ENCODE results near the gene CDKN2D. TPM values are rescaled to one million over a fixed set of nuclear protein-coding genes. Genes with fewer than 3 reads are reported as not detected.
"Not testable (repeated sequence)": the region's sequence is repeated elsewhere in the genome, so short reads cannot be mapped to it uniquely, and the experiment has no call there.

The CDKN2D gene
- total RNA-seq, 1 experiment from 2014 or later, result 28.1 TPM

DNA sequence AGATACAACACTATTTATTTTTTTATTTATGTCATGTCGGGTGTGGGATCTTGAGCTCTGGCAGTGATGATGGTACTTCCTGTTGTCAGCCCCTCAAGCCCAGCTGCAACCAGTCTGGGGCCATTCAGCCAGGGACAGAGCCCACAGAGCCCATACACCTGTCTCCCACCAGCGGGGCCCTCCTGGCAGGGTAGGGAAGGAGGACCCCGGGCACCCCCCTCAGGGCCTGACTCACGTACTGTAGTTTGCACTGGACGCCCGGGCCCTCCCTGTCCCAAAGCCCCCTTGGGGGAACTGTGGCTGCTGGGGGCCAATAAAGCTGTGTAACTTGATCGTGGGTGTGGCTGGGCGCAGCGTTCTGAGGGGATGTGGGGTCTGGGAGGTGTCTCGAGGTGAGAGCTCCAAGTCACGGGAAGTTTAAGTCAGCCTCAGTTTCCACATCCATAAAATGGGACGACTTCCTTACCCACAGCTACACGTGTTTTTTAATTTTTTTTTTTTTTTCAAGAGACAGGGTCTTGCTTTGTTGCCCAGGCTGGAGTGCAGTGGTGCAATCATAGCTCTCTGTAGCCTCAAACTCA is 15.6 kb downstream of the CDKN2D start:
- Histone ChIP-seq H3K27me3 (replicated peaks) (no peaks in the 10 kb centered on the region), H3K4me1 (replicated peaks) (no peaks in the 10 kb centered on the region), H3K4me3 (no peak overlapping the region), H3K27ac (no peak overlapping the region), H3K9me3 (replicated peaks) (no peaks in the 10 kb centered on the region), H3K36me3 (peaks cover 89% of the 10 kb centered on the region)
- DNase-seq (ENCODE audit: low read depth in 1 of 2, low spot score in 2 of 2), result no peak

DNA sequence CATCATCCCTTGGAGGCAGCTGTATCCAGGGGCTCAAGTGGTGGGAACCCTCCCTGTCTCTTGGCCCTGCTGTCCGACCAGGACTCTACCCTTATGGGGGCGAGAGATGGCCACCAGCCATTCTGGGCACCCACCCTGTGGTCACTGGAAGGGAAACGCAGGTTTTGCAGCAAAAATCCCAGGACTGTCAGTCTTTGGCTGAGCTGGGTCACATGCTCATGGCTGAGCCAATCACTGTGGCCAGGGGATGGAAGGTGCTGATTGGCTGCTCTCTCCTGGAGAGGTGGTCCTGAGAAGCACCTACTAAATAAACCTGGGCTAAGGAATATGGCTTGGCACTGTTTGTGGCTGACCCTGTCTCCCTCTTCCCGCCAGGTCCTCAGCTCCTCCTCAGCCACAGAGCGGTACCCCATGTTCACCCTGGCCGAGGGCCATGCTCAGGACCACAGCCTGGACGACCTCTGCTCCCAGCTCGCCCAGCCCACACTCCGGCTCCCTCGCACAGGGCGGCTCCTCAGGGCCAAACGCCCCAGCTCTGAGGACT is 16.2 kb downstream of the CDKN2D start:
- Histone ChIP-seq H3K27me3 (replicated peaks) (no peaks in the 10 kb centered on the region), H3K4me1 (replicated peaks) (no peaks in the 10 kb centered on the region), H3K9me3 (replicated peaks) (no peaks in the 10 kb centered on the region), H3K4me3 (no peak overlapping the region), H3K27ac (no peak overlapping the region), H3K36me3 (peaks cover 83% of the 10 kb centered on the region)
- peak in 1 of 2 experiments; percentile 47 for DNase-seq (ENCODE audit: low read depth in 1 of 2, low spot score in 2 of 2)

- H3K4me1 ChIP-seq (replicated peaks), result no peaks in the 10 kb centered on the region
- H3K4me3 ChIP-seq, result no peak overlapping the region
- H3K27me3 ChIP-seq (replicated peaks), result no peaks in the 10 kb centered on the region
- no peak overlapping the region for H3K27ac ChIP-seq
- peak in 1 of 2 experiments; percentile 47 for DNase-seq (ENCODE audit: low read depth in 1 of 2, low spot score in 2 of 2)
- no peaks in the 10 kb centered on the region for H3K9me3 ChIP-seq (replicated peaks)
- H3K36me3 ChIP-seq, result peaks cover 83% of the 10 kb centered on the region
Observed at GRCh38 chr19:10551698-10552301, 17.0 kb downstream of the CDKN2D start.

- not testable (repeated sequence) for H3K27ac ChIP-seq; H3K9me3 ChIP-seq (replicated peaks); DNase-seq (ENCODE audit: low read depth in 1 of 2, low spot score in 2 of 2); H3K4me3 ChIP-seq; H3K4me1 ChIP-seq (replicated peaks); H3K27me3 ChIP-seq (replicated peaks)
- H3K36me3 ChIP-seq, result peaks cover 80% of the 10 kb centered on the region
Observed at GRCh38 chr19:10551006-10551405, 17.8 kb downstream of the CDKN2D start.

GRCh38 chr19:10550336-10550735 is 18.4 kb downstream of the CDKN2D start:
- no peak for DNase-seq (ENCODE audit: low read depth in 1 of 2, low spot score in 2 of 2)
- Histone ChIP-seq H3K27me3 (replicated peaks) (no peaks in the 10 kb centered on the region), H3K4me1 (replicated peaks) (no peaks in the 10 kb centered on the region), H3K36me3 (peaks cover 77% of the 10 kb centered on the region), H3K27ac (no peak overlapping the region), H3K4me3 (no peak overlapping the region), H3K9me3 (replicated peaks) (no peaks in the 10 kb centered on the region)

DNA sequence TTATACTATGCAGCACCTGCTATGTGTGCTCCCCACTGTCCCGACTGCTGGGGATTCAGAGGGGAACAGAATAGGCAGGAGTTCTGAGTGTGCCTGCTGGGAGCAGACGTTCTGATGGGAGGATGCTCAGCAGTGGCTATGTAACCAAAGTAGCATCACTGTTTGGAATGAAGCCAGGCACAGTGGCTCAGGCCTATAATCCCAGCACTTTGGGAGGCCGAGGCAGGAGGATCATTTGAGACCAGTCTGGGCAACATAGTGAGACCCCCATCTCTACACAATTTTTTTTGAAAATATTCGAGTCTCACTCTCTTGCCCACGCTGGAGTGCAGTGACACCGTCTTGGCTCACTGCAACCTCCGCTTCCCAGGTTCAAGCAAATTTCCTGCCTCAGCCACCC is 19.0 kb downstream of the CDKN2D start:
- H3K27me3 ChIP-seq (replicated peaks), result no peaks in the 10 kb centered on the region
- H3K36me3 ChIP-seq, result peaks cover 71% of the 10 kb centered on the region
- H3K4me3 ChIP-seq, result no peak overlapping the region
- H3K27ac ChIP-seq, result no peak overlapping the region
- peaks cover 3% of the 10 kb centered on the region for H3K4me1 ChIP-seq (replicated peaks)
- DNase-seq (ENCODE audit: low read depth in 1 of 2, low spot score in 2 of 2), result no peak
- H3K9me3 ChIP-seq (replicated peaks), result no peaks in the 10 kb centered on the region

- Histone ChIP-seq H3K4me1 (replicated peaks) (peaks cover 8% of the 10 kb centered on the region), H3K36me3 (peaks cover 65% of the 10 kb centered on the region), H3K4me3 (no peak overlapping the region), H3K27me3 (replicated peaks) (no peaks in the 10 kb centered on the region), H3K27ac (no peak overlapping the region), H3K9me3 (replicated peaks) (no peaks in the 10 kb centered on the region)
- no peak for DNase-seq (ENCODE audit: low read depth in 1 of 2, low spot score in 2 of 2)
Observed at GRCh38 chr19:10548746-10549276, 20.0 kb downstream of the CDKN2D start.

GRCh38 chr19:10546817-10547216 is 22.0 kb downstream of the CDKN2D start:
- H3K36me3 ChIP-seq, result peaks cover 47% of the 10 kb centered on the region
- 0 out of 2 replicates have a peak, but pooled peaks cover 6% of the 10 kb centered on the region for H3K9me3 ChIP-seq (replicated peaks)
- no peak for DNase-seq (ENCODE audit: low read depth in 1 of 2, low spot score in 2 of 2)
- peaks cover 12% of the 10 kb centered on the region for H3K4me1 ChIP-seq (replicated peaks)
- no peak overlapping the region for H3K27ac ChIP-seq
- no peaks in the 10 kb centered on the region for H3K27me3 ChIP-seq (replicated peaks)
- H3K4me3 ChIP-seq, result no peak overlapping the region

- Histone ChIP-seq H3K4me3 (peak overlapping the region; percentile 100), H3K4me1 (replicated peaks) (peaks cover 12% of the 10 kb centered on the region), H3K27me3 (replicated peaks) (no peaks in the 10 kb centered on the region), H3K36me3 (peaks cover 31% of the 10 kb centered on the region), H3K9me3 (replicated peaks) (0 out of 2 replicates have a peak, but pooled peaks cover 6% of the 10 kb centered on the region), H3K27ac (no peak overlapping the region)
- no peak for DNase-seq (ENCODE audit: low read depth in 1 of 2, low spot score in 2 of 2)
Observed at GRCh38 chr19:10544753-10545251, 24.0 kb downstream of the CDKN2D start.

GRCh38 chr19:10544242-10544752 is 24.5 kb downstream of the CDKN2D start:
- 0 out of 2 replicates have a peak, but pooled peaks cover 6% of the 10 kb centered on the region for H3K9me3 ChIP-seq (replicated peaks)
- DNase-seq (ENCODE audit: low read depth in 1 of 2, low spot score in 2 of 2), result no peak
- peak overlapping the region; percentile 64 for H3K27ac ChIP-seq
- peaks cover 12% of the 10 kb centered on the region for H3K4me1 ChIP-seq (replicated peaks)
- H3K27me3 ChIP-seq (replicated peaks), result no peaks in the 10 kb centered on the region
- H3K4me3 ChIP-seq, result peak overlapping the region; percentile 100
- peaks cover 26% of the 10 kb centered on the region for H3K36me3 ChIP-seq

DNA sequence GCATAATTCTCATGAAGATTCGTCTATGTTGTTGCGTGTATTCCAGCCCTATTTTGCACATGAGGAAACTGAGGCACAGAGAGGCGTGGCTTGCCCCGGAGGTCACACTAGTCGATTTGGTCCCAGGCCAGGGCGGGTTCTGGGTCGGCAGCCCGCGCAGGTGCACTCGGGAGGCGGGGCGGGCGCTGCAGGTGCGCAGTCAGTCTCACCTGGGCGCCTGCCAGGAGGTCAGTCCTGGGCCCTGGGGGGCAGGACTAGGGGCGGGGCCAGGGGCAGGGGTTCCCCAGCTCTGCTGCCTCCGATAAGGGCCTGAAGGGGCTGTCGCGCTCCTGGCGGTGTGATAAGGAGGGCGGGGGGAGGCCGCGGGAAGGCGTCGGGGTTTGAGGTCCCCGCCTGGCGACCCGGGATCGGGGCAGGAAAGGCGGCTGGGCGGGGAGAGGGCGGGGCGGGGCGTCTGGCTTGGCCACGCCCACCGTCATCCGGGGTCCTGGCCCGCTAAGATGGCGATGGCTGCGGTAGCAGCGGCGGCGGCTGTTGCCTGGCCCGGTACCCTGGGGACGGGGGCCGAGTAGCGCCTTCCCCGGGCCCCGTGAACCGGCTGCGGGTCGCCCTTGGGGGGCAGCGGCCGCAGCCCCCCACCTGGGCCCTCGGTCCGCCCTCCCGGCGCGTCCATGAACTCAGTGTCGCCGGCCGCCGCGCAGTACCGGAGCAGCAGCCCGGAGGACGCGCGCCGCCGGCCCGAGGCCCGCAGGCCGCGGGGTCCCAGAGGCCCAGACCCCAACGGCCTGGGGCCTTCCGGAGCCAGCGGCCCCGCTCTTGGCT is 25.1 kb downstream of the CDKN2D start, which contains the start of gene ATG4D:
ATG4D (plus strand) TSS at position 485 of the 822 bp plus-strand sequence; CDS start at position 672, 187 bp downstream.
- peak within 1 kb of the TSS; percentile 100 for H3K4me3 ChIP-seq
- H3K27ac ChIP-seq, result peak within 1 kb of the TSS; percentile 64
- H3K27me3 ChIP-seq (replicated peaks), result no peaks in the 10 kb centered on the region
- 0 out of 2 replicates have a peak, but pooled peaks cover 6% of the 10 kb centered on the region for H3K9me3 ChIP-seq (replicated peaks)
- peak; percentile 67 to 74 for DNase-seq (ENCODE audit: low read depth in 1 of 2, low spot score in 2 of 2)
- H3K4me1 ChIP-seq (replicated peaks), result peaks cover 12% of the 10 kb centered on the region
- H3K36me3 ChIP-seq, result peaks cover 19% of the 10 kb centered on the region

GRCh38 chr19:10543059-10543419 is 25.7 kb downstream of the CDKN2D start:
- Histone ChIP-seq H3K36me3 (peaks cover 15% of the 10 kb centered on the region), H3K4me1 (replicated peaks) (peaks cover 12% of the 10 kb centered on the region), H3K27ac (no peak overlapping the region), H3K9me3 (replicated peaks) (0 out of 2 replicates have a peak, but pooled peaks cover 6% of the 10 kb centered on the region), H3K4me3 (peak overlapping the region; percentile 100; the same call in 1 of the 2 replicates), H3K27me3 (replicated peaks) (no peaks in the 10 kb centered on the region)
- no peak for DNase-seq (ENCODE audit: low read depth in 1 of 2, low spot score in 2 of 2)

DNA sequence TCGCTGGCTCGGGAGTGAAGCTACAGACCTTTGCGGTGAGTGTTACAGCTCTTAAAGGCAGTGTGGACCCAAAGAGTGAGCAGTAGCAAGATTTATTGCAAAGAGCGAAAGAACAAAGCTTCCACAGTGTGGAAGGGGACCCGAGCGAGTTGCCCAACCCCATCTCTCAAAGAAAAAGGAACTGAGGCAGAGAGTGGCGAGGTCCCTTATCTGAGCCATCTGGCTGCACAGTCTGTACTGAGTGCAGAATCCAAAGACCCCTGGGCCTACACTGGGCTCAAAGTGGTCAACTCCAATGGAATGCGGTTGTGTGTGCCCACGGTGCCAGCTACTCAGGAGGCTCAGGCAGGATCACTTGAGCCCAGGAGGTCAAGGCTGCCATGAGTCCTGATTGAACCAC is 29.8 kb downstream of the CDKN2D start:
- H3K9me3 ChIP-seq (replicated peaks); H3K4me1 ChIP-seq (replicated peaks); DNase-seq (ENCODE audit: low read depth in 1 of 2, low spot score in 2 of 2); H3K36me3 ChIP-seq; H3K4me3 ChIP-seq; H3K27ac ChIP-seq; H3K27me3 ChIP-seq (replicated peaks): not testable (repeated sequence)

Measured in SJSA1 (cell line).